HG03108 (cell line): ENCODE results near the gene BBLN.

Source experiments
- ATAC-seq: cut with Tn5 transposase; IDR thresholded peaks from one replicate; pipeline ENCODE4 v1.9.1; 2021; ENCODE audit warnings: moderate library complexity; ENCODE audit not compliant: unreplicated experiment

The BBLN gene

DNA sequence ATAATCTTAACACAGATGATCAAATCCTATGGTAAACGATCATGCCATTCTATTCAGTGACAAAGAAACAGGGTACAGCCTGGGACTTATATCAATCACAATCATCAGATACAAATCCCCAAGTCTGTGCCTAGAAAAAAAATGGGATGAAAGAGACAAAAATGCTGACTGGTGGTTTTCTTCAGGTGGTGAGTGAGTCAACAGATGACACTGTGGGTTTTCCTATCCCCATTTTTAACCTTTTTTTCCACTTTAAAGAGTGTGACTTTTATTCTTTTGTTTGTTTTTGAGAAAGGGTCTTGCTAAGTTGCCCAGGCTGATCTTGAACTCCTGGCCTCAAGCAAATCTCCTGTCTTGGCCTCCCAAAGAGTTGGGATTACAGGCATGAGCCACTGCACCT lies 28.1 kb downstream of the BBLN start:
- ATAC-seq: no peak

DNA sequence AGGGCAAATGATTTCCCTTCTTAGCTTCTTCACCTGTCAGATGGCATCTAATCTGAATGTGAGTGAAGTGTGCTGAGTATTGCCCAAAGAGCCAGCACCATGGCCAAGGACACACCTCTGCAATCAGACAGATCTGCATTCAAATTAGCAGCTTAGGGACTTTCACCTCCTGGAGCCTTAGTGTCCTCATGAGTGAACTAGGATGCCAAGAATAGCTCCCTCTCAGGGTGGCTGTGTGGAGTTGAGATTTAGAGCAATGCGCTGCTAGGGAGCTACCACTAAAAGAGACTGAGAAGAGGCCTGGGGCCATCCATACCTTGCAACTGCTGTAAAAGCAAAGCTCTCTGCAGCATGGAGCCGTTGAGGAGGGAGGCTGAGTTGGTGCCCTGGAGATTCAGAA lies 29.9 kb downstream of the BBLN start:
- no peak for ATAC-seq

DNA sequence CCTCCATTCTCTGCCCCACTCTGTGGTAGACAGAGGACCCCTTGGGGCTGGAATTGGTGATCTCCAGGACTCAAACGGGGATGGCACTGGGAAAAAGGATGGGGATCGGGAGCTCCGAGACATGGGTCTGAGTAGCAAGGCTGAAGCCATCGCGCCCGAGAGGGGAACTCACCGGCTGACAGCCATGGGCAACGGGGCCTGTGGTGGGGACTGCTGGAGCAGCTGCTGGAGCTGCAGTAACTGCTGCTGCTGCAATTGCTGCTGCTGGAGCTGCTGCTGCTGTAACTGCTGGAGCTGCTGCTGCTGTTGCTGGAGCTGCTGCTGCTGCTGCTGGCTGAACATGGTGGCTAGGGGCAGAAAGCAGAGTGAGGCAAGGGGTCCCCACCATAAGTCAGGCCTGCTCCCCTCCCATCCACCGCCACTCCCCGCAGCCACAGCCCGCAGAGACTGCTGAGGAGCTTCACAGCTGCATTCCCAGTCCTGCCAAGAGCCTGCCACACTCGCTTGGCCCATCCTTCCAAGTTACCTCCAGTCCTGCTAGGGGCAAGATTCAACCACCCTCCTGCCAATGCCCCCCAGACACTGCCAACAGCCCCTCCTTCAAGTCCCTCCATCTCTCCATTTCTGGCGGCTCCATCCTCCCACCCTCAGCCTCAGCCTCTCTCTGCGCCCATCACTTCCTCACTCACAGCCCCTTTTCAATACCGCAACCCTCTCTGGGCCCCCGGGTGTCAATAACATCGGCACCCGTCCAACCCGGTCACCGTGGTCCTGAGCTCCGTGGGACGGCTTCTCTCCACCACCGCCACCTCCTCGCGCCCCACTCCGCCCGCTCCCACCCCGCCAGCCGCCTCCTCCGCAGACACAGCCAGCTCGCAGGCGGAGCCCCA lies 30.7 kb downstream of the BBLN start:
- ATAC-seq: peak; percentile 13

DNA sequence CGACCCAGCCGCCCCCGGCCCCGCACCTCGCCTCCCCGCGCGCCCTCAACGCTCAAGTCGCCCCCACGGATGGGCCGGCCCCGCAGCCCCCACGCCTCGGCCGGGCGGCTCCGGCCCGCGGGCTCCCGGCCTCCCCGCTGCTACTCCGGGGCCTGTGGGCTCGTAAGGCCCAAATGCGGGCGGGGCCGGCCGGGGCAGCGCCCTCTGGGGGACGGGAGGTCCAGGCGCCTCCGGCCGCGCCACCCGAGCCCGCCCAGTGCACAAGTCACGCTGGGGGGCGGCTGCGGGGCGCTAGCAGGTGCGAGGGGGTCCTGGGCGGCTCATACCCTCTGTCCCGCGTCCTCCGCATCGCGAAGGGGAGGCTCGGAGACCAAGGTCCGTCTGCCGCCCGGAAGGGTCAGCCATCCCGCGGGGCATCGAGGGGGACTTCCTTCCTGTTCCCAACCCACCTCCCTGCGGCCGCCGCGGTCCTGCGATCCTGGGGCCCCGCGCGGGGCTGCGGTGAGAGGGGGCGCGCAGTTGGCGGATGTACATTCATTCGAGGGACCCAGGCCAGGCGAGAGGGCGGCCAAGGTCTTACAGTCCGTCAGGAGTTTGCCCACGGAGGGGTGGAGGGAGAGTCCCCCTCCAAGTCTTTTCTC lies 31.5 kb downstream of the BBLN start, which contains the start of gene CIZ1:
CIZ1 (minus strand) TSS at position 167 of the 641 bp plus-strand sequence. CDS start 715 bp downstream, outside the sequence.
- ATAC-seq: peak; percentile 60

DNA sequence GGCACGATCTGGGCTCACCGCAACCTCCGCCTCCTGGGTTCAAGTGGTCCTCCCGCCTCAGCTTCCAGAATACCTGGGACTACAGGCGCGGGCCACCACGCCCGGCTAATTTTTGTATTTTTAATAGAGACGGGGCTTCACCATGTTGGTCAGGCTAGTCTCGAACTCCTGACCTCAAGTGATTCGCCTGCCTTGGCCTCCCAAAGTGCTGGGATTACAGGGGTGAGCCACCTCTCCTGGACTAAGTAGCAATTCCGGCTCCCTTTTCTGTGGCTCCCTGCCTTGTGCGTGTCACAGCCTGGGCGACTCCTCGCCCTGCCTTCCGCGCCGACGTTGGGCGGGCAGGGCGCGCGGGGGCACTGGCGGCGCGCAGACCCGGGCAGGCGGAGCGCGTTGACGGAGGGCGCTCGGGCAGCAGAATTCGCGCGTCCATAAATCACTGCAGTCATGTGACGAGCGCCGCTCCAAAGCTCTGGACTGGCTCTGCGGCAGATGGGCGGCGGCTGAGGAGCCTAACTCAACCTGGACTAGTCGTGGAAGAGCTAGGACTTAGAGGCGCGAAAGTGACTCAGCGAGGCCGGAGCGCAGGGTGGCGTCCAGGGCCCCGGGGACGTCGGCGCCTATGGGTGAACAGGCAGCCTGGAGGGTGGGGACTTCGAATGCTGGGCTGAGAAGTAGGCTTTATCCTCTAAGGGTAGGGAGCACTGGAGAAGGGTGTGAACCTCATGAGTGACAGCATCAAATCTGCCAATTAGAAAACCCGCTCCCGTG lies 32.7 kb downstream of the BBLN start:
- ATAC-seq: peak; percentile 64

DNA sequence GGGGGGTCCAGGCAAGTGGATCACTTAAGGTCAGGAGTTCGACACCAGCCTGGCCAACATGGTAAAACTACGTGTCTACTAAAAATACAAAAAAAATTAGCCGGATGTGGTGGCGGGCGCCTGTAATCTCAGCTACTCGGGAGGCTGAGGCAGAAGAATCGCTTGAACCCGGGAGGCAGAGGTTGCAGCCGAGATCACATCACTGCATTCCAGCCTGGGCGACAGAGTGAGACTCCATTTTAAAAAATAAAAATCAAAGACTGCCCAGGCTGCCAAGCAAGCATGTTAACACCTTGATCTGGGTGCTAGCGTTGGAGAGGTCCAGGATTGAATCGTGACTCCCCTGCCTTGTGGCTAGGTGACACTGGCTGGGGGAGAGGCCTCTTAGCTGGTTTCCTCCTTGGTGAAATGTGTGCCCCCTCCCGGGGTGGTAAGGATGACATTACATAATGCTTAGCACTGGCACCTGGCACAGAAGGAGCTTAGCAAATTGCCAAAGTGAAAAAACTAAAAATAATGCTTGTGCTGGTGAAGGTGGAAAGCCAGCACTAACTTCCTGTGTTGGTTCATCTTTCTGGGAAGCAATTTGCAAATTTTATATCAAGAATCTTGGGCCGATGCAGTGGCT lies 33.5 kb downstream of the BBLN start:
- no peak for ATAC-seq

DNA sequence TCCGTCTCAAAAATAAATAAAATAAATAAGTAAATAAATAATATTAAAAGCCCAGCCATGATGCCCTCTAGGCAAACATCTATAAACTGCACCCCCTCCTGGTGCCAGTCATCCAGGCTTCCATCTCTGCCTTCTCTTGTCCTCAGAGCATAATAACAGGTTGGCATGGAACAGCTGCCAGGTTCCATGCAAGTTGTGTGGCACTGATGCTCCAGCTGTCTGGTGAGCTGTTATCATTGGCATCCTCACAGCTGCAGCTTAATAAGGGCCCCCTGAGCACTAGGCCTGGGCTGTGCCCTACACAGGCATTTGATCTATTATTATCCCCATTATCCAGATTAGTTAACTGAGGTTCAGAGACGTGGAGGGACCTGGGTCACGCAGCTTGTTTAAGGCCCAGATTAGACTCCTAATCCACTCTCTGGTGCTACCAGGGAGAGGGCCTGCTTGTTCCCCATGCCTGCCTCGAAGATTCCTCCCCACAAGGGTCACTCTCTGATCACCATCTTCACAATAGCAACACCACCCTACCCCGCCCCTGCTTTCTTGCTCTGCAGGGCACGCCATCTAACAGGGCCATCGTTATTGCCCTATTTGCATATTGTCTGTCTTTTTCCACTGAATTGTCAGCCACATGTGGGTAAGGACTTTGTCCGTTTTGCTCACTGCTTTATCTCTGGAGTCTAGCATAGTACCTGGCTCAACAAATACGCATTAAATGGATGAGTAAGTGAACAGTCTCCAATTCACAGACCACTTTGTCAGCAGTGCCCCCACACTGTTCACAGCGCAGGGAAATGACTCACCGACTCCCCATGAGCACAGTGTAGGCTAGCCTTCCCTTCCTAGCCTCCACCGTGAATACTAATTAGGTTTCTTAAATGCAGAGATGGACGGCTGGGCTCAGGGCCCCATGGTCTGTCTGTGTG lies 41.6 kb downstream of the BBLN start:
- ATAC-seq: no peak

DNA sequence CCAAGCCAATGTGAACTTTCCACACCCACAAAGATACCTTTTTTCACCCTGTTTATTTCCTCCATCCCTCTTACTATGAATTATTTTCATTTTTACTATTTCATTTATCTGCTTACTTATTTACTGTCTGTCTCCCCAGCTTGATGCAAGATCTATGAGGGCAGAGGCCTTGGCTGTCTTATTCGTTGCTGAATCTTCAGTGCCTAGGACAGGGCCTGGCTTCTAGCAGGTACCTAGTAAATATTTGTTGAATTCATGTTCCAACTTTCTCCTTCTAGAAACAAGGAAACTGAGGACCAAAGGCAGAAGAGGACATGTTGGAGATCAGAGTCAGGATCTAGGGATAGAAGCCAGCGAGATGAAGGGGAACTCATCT lies 42.6 kb downstream of the BBLN start:
- ATAC-seq: no peak

DNA sequence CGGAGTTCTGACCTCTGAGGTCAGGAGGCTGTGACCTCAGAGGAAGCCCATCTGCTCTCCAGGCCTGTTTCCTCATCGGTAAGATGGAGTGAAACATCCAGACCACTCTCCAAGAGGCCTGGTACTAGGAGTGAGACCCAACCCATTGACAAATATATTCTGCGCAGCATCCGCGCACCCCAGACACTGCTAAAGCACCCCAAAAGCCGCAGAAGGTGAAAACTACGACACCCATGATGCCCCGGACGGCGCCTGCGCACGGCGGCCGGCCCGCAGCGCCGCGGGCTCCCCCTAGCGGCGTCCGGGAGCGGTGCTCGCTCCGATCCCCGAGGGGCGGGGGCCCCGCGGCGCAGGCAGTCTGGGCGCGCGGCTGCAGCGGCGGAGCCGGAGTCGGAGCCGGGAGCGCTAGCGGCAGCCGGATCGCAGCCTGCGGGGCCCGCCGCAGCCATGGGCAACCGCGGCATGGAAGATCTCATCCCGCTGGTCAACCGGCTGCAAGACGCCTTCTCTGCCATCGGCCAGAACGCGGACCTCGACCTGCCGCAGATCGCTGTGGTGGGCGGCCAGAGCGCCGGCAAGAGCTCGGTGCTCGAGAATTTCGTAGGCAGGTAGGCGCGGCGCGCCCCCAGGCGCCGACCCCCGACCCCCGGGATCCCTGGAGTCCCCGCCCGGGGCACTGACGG lies 43.1 kb downstream of the BBLN start, which contains the start of gene DNM1:
DNM1 (plus strand) TSS at position 356 of the 683 bp plus-strand sequence; CDS start at position 448, 92 bp downstream.
- no peak for ATAC-seq

DNA sequence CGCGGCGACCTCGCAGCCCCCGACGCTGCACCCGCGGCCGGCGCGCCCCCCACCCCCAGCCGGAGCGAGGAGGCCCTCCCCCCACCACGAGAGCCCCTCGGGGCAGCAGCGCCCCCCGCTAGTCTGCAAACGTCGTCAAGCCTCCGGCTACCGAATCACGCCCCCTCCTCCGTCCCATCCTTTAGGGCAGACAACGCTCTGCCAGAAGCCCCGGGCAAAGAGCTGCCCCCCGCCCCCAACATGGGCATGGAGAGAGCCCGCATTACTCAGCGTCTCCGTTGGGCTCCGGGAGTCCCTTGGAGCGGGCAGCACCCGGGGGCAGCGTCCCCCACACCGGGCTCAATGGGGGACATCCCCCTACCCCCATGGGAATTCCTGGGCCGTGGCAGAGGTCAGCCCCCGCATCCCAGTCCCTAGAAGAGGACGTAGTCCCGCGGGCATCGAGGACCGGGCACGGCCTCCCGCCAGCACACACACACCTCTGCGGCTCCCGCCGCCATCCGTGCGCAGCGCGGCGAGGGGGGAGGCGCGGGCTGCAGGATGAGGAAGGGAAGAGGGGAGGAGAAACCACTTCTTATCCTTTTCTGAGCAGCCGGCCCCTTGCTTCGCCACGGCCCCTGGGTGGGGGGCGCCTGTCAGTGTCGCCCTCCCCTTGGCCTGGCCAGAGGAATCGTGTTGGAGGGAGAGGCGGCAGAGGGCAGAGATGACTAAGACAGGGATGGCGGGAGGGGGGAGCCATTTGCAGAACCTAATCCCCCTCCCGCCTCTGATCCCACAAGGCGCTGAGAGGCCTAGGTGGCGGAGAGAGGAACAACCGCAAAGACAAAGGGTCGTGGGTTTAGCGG lies 43.9 kb downstream of the BBLN start:
- ATAC-seq: no peak

DNA sequence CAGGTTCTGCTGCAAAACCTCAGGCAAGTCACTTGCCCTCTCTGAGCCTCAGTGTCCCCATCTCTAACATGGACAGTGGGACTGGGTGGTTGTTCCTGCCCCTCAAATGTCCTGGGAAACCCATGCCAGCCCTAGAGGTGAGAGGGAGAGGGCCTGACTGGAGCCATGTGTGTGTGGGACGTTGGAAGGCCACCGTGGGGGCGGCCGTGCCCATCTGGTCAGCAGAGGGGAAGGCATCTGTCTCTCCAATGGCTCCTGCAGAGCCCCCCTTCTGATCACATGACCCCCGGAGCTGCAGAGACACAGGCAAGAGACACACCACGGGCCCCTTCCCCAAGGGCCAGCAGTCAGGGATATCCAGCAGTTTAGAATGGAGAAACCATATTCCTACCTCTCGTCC lies 44.8 kb downstream of the BBLN start:
- no peak for ATAC-seq

DNA sequence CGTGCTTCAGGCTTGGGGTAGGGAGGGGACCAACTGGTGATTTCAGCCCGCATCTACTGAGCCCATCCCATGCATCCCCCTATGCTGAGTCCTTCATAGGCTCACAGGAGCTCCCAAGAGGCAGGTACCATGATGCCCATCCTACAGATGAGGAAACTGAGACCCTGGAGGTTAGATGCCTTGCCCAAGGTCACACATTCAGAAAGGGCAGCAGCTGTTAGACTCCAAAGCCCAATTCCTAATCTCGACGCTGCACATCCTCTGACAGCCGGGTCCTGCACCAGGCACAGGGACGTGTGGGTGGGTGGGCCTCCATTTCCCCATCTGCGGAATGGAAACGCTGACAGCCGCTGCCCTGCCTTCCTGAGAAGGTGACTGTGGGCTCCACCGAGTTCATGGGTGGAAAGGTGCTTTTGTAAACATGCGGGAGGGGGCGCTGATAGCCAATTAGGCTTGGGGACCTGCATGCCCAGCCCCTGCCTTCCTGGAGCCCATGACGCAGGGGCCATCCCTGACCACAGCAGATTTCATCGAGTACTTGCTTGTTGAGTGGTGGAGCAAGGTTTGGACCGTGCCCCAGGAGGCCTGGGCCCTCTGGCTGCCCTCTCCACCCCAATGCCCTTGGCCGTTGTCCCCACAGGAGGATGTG lies 45.4 kb downstream of the BBLN start:
- ATAC-seq: no peak

DNA sequence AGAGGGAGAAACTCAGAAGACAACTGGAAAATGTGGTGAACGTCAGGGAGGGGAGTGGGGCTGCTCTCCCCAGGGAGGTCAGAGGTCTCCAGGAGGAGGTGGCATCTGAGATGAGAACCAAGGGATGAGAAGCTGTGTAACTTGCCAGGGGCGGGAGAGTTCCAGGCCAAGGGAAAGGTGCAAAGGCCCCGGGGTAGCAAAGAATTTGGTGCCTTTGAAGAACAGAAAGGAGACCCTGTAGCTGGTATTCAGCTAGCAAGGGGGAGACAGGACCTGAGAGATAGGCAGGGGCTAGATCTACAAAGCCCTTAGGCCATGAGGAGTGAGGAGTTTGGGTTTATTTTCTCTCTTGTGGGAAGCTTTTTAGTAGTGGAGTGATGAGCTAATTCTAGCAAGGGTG lies 46.4 kb downstream of the BBLN start:
- no peak for ATAC-seq

DNA sequence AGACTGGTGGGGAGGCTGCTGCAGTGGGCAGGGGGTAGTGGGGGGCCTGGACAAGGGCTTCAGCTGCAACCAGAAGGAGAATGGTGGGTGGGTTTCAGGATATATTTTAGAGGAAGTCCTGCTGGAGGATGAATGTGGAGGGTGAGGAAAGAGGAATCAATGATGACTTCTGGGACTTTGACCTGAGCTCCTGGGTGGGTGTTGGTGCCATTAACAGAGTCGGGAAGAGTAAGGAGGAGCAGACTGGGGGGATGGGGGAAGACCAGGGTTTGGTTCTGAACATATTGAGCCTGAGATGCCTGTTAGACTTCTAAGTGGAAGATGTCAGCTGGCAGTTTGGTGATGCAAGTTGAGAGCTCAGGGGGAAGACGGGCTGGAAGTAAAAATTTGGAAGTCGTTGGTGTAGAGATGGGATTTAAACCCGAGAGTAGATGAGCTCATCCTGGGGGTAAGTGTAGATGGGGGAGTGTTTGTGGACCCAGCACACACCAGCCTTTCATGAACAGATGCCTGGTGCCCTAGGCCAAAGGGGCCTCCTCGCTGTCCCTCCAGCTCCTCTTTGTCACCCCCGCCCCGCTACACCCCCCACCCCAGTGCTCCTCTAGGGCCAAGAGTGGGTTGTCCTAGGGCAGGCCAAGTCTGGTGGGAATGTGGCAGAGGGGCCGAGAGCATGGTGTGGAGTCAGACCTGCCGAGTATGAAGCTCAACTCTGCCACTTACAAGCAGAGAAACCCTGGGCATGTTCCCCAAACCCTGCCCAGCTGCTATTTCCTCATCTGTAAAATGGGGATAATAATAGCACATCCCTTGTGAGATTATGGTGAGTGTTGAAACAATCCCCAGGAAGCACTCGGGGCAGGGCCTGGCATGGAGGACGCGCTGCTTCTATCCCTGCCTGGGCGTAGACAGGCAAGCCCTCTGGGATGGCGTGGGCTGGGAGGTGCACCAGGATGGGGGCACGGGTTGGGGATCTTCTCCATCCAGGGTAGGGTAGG lies 47.1 kb downstream of the BBLN start:
- ATAC-seq: no peak

DNA sequence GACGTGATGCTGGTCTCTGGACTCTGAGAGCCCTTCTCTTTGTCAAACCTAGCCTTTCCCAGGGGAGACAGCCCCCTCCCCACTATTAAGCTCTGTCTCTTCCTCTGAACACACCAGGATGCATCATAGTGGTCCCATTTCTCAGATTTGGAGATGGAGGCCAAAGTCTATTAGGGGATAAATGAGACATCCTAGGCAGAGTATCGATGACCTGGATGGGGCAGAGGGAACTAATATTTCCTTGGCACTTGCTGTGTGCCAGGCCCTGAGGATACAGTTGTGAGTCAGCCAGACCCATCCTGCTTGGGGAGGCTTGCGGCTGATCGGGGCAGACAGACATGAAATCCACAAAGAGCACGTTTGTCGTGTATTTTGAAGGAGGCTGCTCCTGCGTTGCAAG lies 48.3 kb downstream of the BBLN start:
- no peak for ATAC-seq

DNA sequence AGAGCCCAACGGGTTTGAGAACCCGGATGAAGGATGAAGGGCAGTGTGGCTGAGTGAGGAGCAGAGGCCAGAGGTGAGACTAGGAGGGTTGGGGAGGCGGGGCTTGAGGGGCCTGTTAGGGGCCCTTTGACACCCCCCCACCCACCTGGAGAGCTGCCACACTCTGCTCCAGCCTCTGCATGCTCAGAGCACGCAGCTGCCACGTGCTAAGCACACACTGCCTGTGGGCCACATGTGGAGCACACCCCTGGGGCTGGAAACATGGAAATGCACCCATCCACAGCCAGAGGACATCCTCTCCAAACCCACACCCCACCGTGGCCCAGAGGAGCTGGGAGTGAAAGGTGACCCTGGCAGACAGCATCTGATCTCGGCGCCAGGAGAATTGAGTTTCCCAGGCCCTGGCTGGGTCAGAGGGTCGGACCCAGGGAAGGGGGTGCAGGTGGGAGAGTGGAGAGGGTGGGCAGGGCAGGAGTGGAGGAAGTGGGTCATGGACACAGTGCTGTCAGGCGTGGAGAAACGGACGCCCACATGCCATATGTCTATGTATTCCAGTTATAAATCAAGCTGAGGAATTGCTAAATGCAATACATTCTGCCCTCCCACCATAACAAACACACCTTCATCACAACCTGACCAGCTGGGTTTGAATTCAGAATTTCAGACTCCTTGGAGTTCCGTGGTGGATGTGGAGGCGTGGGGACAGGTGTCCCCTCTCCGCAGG lies 49.0 kb downstream of the BBLN start:
- no peak for ATAC-seq
